ENCODE results near the gene TESMIN.
A peak's percentile ranks its signal among the peaks of the same experiment; 100 is the strongest.

The TESMIN gene, protein sequence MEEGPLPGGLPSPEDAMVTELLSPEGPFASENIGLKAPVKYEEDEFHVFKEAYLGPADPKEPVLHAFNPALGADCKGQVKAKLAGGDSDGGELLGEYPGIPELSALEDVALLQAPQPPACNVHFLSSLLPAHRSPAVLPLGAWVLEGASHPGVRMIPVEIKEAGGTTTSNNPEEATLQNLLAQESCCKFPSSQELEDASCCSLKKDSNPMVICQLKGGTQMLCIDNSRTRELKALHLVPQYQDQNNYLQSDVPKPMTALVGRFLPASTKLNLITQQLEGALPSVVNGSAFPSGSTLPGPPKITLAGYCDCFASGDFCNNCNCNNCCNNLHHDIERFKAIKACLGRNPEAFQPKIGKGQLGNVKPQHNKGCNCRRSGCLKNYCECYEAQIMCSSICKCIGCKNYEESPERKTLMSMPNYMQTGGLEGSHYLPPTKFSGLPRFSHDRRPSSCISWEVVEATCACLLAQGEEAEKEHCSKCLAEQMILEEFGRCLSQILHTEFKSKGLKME

GRCh38 chr11:68751331-68751856 lies at the start of gene TESMIN:
TSS of gene TESMIN (minus strand) at chr11:68751520. CDS start at chr11:68750660, 860 bp downstream.
- peak; percentile 80 to 91 for DNase-seq (ENCODE audit: extremely low read depth in 1 of 2, low read depth in 1 of 2)

- DNase-seq (ENCODE audit: extremely low read depth in 1 of 2, low read depth in 1 of 2), result peak in 1 of 2 donors; percentile 19
These were observed 47.0 kb upstream of the TESMIN start for GRCh38 chr11:68798221-68798813.

- DNase-seq (ENCODE audit: extremely low read depth in 1 of 2, low read depth in 1 of 2), result no peak
These were observed 45.5 kb upstream of the TESMIN start for GRCh38 chr11:68796801-68797200.

GRCh38 chr11:68792400-68792966 lies 41.2 kb upstream of the TESMIN start:
- DNase-seq (ENCODE audit: extremely low read depth in 1 of 2, low read depth in 1 of 2), result no peak

DNA sequence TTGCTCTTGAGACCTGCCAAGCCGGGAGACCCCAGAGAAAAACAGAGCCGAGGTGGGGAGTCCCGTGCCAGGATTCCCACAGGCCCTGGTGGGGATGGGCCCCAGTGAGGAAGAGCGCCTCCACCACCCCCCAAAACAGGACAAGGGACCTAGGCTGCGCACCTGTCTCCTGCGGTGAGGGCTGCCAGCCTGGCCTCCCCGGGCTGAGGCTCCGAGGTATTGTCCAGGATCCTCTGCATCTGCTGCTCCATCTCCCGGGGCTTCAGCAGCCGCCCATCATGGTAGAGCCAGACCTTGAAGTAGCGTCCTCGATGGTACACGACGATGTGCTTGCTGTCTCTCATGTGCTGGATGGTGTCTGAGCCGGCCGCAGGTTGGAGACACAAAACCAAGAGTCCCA lies 33.3 kb upstream of the TESMIN start:
- DNase-seq (ENCODE audit: extremely low read depth in 1 of 2, low read depth in 1 of 2), result no peak

DNA sequence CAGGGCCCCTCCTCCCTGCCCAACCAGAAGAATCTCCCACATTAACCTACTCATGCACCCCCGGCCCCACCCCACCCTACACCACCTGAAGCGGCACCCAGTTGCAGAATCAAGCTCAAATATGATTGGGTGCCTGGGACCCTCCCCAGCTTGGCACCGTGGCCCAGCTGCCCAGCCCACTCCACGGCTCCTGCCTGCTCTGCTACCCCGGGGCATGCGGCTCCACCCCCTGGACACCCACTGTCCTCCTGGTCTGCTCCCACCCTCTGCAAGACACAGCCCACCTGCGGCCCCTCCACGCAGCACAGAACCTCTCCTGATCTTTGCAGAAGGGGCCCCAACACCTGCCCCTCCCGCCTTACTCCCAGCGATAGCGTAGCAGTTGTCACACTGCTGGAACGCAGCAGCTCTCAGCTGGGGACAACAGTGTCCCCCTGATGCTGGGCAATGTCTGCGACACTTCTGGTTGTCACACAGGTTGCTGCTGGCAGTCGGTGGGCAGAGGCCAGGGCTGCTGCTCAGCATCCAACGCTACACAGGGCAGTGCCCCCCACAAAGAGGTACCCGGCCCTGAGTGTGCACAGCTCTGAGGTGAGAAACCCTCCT lies 32.0 kb upstream of the TESMIN start:
- DNase-seq (ENCODE audit: extremely low read depth in 1 of 2, low read depth in 1 of 2), result no peak

- DNase-seq (ENCODE audit: extremely low read depth in 1 of 2, low read depth in 1 of 2), result no peak
These were observed 31.4 kb upstream of the TESMIN start for GRCh38 chr11:68782711-68783110.

- no peak for DNase-seq (ENCODE audit: extremely low read depth in 1 of 2, low read depth in 1 of 2)
These were observed 29.5 kb upstream of the TESMIN start for GRCh38 chr11:68780829-68781228.

DNA sequence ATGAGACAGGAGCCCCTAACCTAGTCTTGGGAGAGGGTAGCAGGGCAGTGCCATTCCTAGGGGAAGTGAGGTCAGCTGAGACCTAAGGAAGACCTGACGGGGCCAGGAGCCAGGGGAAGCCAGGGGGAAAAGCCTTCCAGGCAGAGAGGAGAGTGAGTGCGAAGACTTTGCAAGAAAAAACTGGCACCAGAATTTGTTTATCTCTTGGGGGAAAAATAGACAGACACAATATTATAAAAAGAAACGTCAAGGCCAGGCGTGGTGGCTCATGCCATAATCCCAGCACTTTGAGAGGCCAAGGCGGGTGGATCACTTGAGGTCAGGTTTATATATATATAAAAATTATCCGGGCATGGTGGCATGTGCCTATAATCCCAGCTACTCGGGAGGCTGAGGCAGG lies 26.9 kb upstream of the TESMIN start:
- no peak for DNase-seq (ENCODE audit: extremely low read depth in 1 of 2, low read depth in 1 of 2)

DNA sequence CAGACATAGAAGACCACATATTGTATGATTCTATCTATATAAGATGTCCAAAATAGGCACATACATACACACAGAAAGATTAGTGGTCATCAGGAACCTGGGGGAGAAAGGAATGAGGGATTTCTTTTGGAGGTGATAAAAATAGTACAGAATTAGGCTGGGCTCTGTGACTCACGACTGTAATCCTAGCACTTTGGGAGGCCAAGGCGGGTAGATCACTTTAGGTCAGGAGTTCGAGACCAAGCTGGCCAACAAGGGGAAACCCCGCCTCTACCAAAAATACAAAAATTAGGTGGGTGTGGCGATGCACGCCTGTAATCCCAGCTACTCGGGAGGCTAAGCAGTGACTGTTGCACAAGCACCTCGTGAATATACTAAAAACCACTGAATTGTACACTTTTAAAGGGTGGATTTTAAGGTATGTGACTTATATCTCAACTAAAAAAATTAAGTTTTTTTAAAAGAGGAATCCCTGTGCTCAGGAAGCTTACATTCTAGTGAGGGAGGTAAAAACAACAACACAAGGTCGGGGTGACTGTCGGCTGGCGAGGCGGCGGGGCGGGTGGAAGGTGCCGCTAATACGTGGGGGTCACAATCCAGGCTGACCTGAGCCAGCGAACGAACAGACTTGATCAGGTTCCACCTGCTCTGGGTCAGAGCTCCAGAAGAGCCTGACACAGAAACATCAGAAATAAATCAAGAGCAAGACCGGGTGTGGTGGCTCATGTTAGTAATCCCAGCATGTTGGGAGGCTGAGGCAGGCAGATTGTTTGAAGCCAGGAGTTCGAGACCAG lies 25.3 kb upstream of the TESMIN start:
- DNase-seq (ENCODE audit: extremely low read depth in 1 of 2, low read depth in 1 of 2), result no peak

DNA sequence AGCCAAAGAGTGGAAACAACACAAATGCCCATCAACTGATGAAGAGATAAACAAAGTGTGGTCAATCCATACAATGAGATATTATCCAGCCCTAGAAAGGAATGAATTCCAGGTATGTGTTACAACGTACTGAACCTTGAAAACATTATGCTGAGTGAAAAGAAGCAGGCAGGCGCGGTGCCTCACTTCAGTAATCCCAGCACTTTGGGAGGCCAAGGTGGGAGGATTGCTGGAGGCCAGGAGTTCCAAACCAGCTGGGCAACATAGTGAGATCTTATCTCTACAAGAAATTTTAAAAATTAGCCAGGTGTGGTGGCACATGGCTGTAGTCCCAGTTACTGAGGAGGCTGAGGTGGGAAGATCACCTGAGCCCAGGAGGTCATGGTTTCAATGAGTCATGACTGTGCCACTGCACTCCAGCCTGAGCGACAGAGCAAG lies 24.6 kb upstream of the TESMIN start:
- DNase-seq (ENCODE audit: extremely low read depth in 1 of 2, low read depth in 1 of 2), result no peak

GRCh38 chr11:68774194-68774585 lies 22.9 kb upstream of the TESMIN start:
- DNase-seq (ENCODE audit: extremely low read depth in 1 of 2, low read depth in 1 of 2), result no peak

DNA sequence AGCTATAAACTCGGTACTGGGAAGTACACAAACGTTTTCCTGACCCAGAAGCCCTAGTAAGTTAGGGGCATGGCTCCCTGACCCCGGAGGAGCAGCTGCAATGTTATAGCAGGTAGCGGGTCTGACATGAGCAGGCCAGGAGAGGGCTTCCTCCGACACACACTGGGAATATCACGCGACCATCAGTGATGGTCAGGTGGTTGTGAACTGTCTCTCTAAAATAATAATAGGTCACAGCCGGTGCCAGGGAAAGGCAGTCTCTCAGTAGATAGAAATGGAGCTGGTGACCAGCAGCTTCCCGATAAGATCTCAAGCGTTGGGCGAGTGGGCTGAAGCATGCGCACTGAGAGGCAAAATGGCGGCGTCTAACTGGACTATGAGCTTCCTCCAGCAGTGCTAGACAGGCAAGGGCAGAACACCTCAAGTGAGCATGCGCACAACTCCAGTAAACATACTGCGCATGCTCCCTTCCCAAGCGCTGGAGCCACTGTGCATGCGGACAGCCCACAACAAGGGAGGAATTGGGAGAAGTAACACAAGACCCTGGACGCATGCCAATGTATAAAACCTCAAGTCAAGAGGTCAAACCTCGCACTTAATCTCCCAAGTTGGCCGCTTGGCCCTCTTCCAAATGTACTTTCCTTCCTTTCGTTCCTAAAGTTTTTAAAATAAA lies 22.3 kb upstream of the TESMIN start:
- DNase-seq (ENCODE audit: extremely low read depth in 1 of 2, low read depth in 1 of 2), result no peak

DNA sequence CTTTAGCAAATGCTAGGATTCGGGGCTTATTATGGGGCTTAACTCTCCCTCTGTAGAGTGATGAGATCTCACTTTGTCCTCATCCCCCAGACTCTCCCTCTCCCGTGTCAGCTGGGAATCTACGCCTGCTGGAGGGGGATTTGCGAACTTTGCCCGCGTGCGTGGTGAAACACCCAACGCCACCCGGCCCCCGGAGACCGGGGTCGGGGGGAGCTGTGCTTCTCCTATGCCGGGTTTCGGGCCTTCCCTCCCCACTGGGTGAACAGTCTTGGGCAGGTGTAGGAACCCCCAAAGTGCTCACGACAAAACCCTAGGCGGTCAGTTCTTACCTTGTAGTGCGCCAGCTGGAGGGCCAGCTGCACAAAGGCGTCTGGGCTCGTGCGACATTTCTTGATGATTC lies 21.6 kb upstream of the TESMIN start:
- DNase-seq (ENCODE audit: extremely low read depth in 1 of 2, low read depth in 1 of 2), result no peak

- no peak for DNase-seq (ENCODE audit: extremely low read depth in 1 of 2, low read depth in 1 of 2)
These were observed 19.5 kb upstream of the TESMIN start for GRCh38 chr11:68770781-68771180.

GRCh38 chr11:68767672-68768071 lies 16.4 kb upstream of the TESMIN start:
- DNase-seq (ENCODE audit: extremely low read depth in 1 of 2, low read depth in 1 of 2), result no peak

DNA sequence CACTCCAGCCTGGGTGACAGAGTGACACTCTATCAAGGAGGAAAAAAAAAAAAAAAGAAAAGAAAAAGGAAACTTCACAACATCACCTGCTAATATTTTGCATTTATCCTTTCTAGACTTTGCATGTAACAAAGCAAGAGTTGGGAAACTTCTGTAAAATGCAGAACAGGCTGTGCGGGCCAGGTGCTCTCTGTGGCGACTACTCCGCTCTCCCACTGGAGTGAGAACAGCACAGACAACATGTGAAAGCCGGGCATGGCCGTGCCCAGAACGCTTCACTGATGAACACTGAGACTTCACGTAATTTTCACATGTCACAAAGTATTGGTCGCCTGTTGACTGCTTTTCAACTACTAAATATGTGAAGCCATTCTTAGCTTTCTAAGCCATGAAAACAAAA lies 15.5 kb upstream of the TESMIN start:
- no peak for DNase-seq (ENCODE audit: extremely low read depth in 1 of 2, low read depth in 1 of 2)

DNA sequence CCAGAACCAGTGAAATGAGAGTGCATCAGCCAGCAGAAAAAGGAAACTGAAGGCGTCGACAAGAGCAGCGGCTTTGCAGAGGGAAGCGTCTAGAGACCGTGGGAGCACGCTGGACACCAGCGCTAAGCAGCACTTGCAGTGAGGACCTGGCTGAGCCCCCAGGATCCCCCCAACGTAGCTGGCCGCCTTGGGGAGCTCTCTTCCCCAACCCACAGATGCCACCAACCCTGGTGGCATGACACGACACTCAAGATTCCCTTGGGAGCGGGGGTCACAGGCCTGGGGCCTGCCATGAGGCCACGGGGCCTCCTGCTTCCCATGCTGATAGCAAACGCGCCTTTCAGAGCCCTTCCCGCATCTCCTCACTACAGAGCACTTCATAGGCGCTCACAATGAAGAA lies 13.4 kb upstream of the TESMIN start:
- no peak for DNase-seq (ENCODE audit: extremely low read depth in 1 of 2, low read depth in 1 of 2)

DNA sequence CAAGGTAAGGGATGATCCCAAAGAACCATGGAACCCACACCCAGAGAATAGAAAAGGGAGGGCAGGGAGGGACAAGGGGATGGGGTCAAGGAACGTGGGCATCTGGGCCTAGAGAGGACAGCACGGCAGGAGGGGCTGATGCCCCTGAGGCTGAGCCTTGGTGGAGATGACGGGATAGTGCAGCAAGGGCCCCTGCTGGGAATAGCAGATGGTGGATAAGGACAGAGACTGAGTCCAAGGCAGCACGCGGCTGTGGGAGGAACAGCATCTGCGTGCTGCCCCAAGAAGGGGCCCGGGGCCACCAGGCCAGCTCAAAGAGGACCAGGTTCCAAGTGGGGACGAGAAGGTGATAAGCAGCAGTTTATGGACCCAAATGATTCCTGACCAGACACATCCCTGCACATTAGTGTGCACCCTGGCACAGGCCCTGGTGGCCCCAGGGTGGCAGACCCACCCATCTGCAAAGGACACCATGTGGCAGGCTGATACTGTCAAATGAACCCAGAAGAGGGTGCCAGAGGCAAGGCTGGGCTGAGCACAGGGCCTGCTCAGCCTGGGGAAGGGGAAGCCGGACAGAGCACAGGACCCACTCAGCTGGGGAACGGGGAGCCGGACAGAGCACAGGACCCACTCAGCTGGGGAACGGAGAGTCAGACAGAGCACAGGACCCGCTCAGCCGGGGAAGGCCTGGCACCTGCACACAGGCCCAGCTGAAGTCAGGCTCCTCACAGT lies 12.8 kb upstream of the TESMIN start:
- no peak for DNase-seq (ENCODE audit: extremely low read depth in 1 of 2, low read depth in 1 of 2)

Measured in activated CD8-positive, alpha-beta memory T cell treated with anti-CD3 and anti-CD28 coated beads for 1 hour (primary cell).